WERI-Rb-1 (cell line): ENCODE results near the gene ADAR.

Experiments
- DNase-seq: peaks from one replicate; pipeline ENCODE4 v3.0.0-alpha.2; 2020
- H3K27ac ChIP-seq: fragments of 250-450 bp; sonication (Bioruptor Pico); 2 replicates; pipeline ENCODE4 v1.5.1; 2020; ENCODE audit warnings: mild to moderate bottlenecking, moderate library complexity
- H3K27me3 ChIP-seq: fragments of 250-450 bp; sonication (Bioruptor Pico); 2 replicates; pipeline ENCODE4 v1.5.1; 2021; ENCODE audit warnings: mild to moderate bottlenecking, low read depth, moderate library complexity; ENCODE audit not compliant: insufficient read depth, severe bottlenecking
- H3K36me3 ChIP-seq: fragments of 250-450 bp; sonication (Bioruptor Pico); 2 replicates; pipeline ENCODE4 v1.5.1; 2020; ENCODE audit warnings: mild to moderate bottlenecking, moderate library complexity
- H3K4me3 ChIP-seq: 2 replicates; pipeline ENCODE4 v1.5.1; 2011; ENCODE audit warnings: low read depth, mild to moderate bottlenecking, control low read depth, low read length
- H3K9me3 ChIP-seq: fragments of 250-450 bp; sonication (Bioruptor Pico); 2 replicates; pipeline ENCODE4 v1.5.1; 2021; ENCODE audit warnings: mild to moderate bottlenecking, moderate library complexity; ENCODE audit not compliant: severe bottlenecking
- TF ChIP-seq, protein P1 (sequence below): IDR thresholded peaks from 2 replicates; pipeline ENCODE4 v1.5.1; 2011; ENCODE audit warnings: low read depth, mild to moderate bottlenecking, control low read depth, inconsistent platforms, low read length

ADAR gene

DNA sequence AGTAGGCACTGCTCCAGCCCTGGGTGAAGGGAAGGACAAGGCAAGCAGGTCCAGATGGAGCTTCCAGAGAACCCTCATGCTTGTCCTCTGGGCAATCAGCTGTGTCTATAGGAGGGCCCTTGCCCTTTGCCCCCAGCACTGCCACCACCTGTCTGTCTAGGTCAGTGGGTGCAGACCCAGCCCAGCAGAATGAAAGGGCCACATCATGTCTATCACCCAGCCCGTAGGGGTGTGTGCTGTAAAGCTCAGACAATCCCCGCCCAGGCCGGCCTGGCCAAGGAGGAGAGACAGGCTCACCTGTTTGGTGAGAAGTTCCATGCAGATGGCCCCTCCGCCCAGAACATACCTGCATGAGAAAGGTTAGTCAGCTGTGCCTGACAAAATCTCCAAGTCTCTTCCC lies 56.5 kb downstream of the ADAR start:
- DNase-seq: no peak
- Histone ChIP-seq H3K36me3 (peaks cover 79% of the 10 kb centered on the region), H3K27me3 (no peaks in the 10 kb centered on the region), H3K9me3 (no peaks in the 10 kb centered on the region), H3K27ac (no peak overlapping the region), H3K4me3 (no peak overlapping the region)
- TF ChIP-seq, protein P1, sequence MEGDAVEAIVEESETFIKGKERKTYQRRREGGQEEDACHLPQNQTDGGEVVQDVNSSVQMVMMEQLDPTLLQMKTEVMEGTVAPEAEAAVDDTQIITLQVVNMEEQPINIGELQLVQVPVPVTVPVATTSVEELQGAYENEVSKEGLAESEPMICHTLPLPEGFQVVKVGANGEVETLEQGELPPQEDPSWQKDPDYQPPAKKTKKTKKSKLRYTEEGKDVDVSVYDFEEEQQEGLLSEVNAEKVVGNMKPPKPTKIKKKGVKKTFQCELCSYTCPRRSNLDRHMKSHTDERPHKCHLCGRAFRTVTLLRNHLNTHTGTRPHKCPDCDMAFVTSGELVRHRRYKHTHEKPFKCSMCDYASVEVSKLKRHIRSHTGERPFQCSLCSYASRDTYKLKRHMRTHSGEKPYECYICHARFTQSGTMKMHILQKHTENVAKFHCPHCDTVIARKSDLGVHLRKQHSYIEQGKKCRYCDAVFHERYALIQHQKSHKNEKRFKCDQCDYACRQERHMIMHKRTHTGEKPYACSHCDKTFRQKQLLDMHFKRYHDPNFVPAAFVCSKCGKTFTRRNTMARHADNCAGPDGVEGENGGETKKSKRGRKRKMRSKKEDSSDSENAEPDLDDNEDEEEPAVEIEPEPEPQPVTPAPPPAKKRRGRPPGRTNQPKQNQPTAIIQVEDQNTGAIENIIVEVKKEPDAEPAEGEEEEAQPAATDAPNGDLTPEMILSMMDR: no peak

DNA sequence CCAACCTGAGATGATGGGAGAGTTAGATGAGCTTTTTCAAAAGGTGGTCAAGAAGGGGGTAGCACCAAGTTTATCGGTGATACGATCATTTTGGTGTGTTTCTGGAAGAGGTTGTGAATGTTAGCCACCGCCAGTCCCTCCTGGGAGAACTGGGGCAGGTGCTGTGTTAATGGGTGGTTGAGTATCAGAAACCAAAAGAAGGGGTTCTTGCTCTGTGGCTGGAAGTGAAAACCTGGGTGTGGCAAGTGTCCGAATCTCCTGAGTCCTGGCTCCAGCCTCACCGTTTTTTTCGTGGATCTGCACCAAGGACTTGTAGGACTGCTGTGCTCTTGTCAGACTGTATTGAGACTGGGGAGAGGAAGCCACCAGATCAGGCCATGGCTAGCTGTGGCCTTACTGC lies 57.3 kb downstream of the ADAR start:
- no peak for DNase-seq
- Histone ChIP-seq H3K27ac (no peak overlapping the region), H3K36me3 (peaks cover 72% of the 10 kb centered on the region), H3K9me3 (no peaks in the 10 kb centered on the region), H3K27me3 (peaks cover 2% of the 10 kb centered on the region), H3K4me3 (no peak overlapping the region)
- TF ChIP-seq, protein P1: no peak

DNA sequence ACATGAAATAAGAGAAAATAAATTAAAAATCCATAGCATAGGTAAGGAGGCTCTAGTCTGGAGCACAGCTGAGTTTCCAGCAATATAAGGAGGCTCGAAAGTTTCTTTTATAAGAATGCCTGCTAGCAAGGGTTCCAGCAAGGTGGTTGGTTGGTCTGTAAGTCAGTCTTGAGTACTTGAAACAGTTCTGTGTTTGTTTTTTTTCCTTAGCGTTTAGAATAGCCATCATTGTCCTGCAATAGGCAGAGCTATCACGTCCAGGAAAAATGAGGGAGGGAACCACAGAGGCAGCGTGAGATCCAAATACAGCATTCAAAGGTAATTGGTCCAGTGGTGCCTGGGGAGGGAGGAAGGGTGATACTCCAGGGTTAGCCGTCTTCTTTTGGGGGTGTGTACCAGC lies 57.9 kb downstream of the ADAR start:
- Histone ChIP-seq H3K36me3 (peaks cover 66% of the 10 kb centered on the region), H3K9me3 (no peaks in the 10 kb centered on the region), H3K27me3 (peaks cover 8% of the 10 kb centered on the region), H3K27ac (no peak overlapping the region), H3K4me3 (no peak overlapping the region)
- TF ChIP-seq, protein P1: no peak
- no peak for DNase-seq

DNA sequence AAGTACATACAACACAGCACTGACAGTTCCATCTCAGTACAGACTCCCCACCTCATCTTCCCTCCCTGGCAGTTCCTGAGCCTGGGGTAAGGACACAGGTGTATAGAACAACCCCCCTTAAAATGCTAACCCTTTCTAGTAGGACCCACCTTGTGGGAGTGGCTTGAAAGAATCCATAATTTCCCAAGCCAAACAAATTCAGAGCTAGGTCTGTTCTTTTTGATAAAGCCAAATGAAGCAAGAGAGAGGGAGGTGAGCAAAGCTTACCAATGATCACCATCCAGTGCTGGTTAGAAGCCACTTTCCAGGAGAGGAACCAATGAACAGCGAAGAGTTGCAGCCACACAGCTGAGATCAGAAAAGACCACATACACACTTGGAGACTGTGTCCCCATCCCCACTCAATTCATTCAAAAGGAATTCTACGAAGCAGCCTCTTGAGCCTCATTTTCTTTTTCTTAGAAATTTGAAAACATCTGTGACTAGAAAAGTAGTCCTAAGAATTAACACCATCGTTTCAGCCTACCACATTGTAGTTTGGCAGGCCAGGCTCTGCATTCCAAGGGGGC lies 58.7 kb downstream of the ADAR start:
- TF ChIP-seq, protein P1: no peak
- H3K9me3 ChIP-seq: no peaks in the 10 kb centered on the region
- H3K27ac ChIP-seq: no peak overlapping the region
- no peak for DNase-seq
- H3K36me3 ChIP-seq: peaks cover 58% of the 10 kb centered on the region
- H3K4me3 ChIP-seq: no peak overlapping the region
- peaks cover 15% of the 10 kb centered on the region for H3K27me3 ChIP-seq

DNA sequence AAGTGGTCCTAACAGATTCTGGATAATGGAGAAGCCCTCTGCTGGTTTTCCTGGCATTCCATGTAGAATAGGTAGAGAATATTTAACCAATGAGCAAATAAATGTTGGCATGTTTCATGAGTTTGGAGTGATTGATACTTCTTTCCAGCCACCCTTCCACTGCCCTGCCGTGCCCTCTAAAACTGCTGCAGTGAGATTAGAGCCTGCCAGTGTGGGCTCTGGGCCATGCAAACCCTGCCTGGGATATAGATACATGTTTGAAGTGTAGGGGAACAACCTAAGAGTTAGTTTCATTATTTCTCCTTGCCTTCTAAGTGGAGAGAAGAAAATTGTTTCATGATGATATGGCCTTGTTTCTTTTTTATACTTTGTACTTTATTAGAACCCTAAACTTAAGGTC lies 60.0 kb downstream of the ADAR start:
- DNase-seq: no peak
- no peak overlapping the region for H3K4me3 ChIP-seq
- H3K27ac ChIP-seq: no peak overlapping the region
- peaks cover 28% of the 10 kb centered on the region for H3K27me3 ChIP-seq
- peaks cover 45% of the 10 kb centered on the region for H3K36me3 ChIP-seq
- H3K9me3 ChIP-seq: no peaks in the 10 kb centered on the region
- TF ChIP-seq, protein P1: no peak

DNA sequence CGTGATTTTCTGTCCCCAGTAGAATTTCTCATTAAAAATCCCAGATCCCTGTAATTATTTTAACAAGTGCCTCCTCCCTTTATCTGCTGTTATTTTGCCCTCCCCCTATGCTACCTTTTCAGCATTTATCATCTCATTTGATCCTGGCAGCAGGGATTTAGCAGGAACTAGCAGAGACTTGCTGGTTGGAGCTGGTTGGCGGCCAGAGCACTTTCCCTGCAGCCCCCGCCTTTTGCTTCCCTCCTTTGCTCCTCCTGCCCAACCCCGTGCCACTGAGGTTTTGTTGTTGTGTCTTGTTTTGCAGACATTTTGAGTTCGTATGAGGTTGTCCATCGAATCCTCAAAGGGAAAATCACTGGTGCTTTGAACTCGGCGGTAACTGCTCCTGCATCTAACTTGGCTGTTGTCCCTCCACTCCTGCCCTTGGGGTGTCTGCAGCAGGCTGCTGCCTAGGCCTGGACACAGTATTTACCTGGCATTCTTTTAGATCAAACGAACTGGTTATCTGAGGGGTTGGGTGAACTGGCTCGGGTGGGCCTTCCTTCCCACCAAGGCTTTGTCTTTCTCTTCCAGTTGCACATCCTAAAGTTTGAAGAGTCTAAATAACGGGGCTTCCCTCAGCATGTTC lies 60.8 kb downstream of the ADAR start:
- Histone ChIP-seq H3K36me3 (peaks cover 37% of the 10 kb centered on the region), H3K27ac (no peak overlapping the region), H3K27me3 (peaks cover 36% of the 10 kb centered on the region), H3K9me3 (no peaks in the 10 kb centered on the region), H3K4me3 (no peak overlapping the region)
- TF ChIP-seq, protein P1: no peak
- DNase-seq: no peak
